PC-9 (cell line): ENCODE measurements around the gene CDC26. TPM values are rescaled to one million over a fixed set of nuclear protein-coding genes. Genes with fewer than 3 reads are reported as not detected.

ENCODE experiments used
- BruUV-seq: library from RNA; stranded (reverse); fragments of 400-500 nt; replicated peaks from 2 replicates; lab custom pipeline; 2021; lab: Mats Ljungman, UMichigan
- CTCF ChIA-PET: fragments of 300-600 bp; sonication (Branson Sonifier 250); formaldehyde crosslinking; loops from one replicate; lab custom pipeline; 2022; ENCODE audit warnings: antibody characterized with exemption; lab: Charles Lee
- POLR2A ChIA-PET: fragments of 300-600 bp; sonication (Branson Sonifier 250); formaldehyde crosslinking; loops from one replicate; lab custom pipeline; 2022; ENCODE audit warnings: antibody characterized with exemption; ENCODE audit not compliant: unreplicated experiment; lab: Charles Lee
- DNase-seq, 2 experiments: peaks; one replicate each; pipeline versions ENCODE4 v3.0.0 to v3.0.0-alpha.2; 2015 to 2022; ENCODE audit warnings: mixed read lengths in 1 of 2
- H2AFZ ChIP-seq: fragments of 200-600 bp; sonication (generic); 2 replicates; pipeline ENCODE4 v1.8.1; 2017; ENCODE audit warnings: antibody characterized with exemption
- H3F3A ChIP-seq: fragments of 200-600 bp; sonication (generic); 2 replicates; pipeline ENCODE4 v1.8.1; 2017; ENCODE audit warnings: antibody characterized with exemption, mild to moderate bottlenecking, low read depth; ENCODE audit not compliant: insufficient read depth
- H3K27ac ChIP-seq: fragments of 200-600 bp; sonication (generic); 2 replicates; pipeline ENCODE4 v1.6.1; 2016; ENCODE audit warnings: mixed run types
- H3K27me3 ChIP-seq: fragments of 200-600 bp; sonication (generic); 2 replicates; pipeline ENCODE4 v1.6.1; 2016; ENCODE audit warnings: low read depth, mixed run types; ENCODE audit not compliant: insufficient read depth
- H3K36me3 ChIP-seq: fragments of 200-600 bp; sonication (generic); 2 replicates; pipeline ENCODE4 v1.6.1; 2016; ENCODE audit warnings: low read depth, mixed run types
- H3K4me1 ChIP-seq: fragments of 200-600 bp; sonication (generic); replicated peaks from 2 replicates; pipeline ENCODE4 v1.6.1; 2016; ENCODE audit warnings: mixed run types; ENCODE audit not compliant: insufficient read depth
- H3K4me2 ChIP-seq: fragments of 200-600 bp; sonication (generic); 2 replicates; pipeline ENCODE4 v1.6.1; 2017; ENCODE audit warnings: mixed run types
- H3K4me3 ChIP-seq: fragments of 200-600 bp; sonication (generic); 2 replicates; pipeline ENCODE4 v1.6.1; 2016; ENCODE audit warnings: mixed run types
- H3K79me2 ChIP-seq: fragments of 200-600 bp; sonication (generic); 2 replicates; pipeline ENCODE4 v1.6.1; 2017; ENCODE audit warnings: low read depth, mixed run types
- H3K9me2 ChIP-seq: fragments of 200-600 bp; sonication (generic); 2 replicates; pipeline ENCODE4 v1.8.1; 2017; ENCODE audit warnings: mild to moderate bottlenecking; ENCODE audit not compliant: insufficient read depth
- H3K9me3 ChIP-seq: fragments of 200-600 bp; sonication (generic); 2 replicates; pipeline ENCODE4 v1.8.1; 2016; ENCODE audit warnings: low read depth; ENCODE audit not compliant: insufficient read depth
- H4K20me1 ChIP-seq: fragments of 200-600 bp; sonication (generic); 2 replicates; pipeline ENCODE4 v1.8.1; 2017; ENCODE audit not compliant: insufficient read depth
- CTCF ChIP-seq: fragments of 200-600 bp; sonication (generic); conservative IDR thresholded peaks from 2 replicates; pipeline ENCODE4 v1.6.1; 2017; ENCODE audit warnings: mixed run types, antibody characterized with exemption, mild to moderate bottlenecking, moderate library complexity
- EZH2 ChIP-seq: fragments of 200-600 bp; sonication (generic); IDR thresholded peaks from 2 replicates; pipeline ENCODE4 v1.8.0; 2017; ENCODE audit warnings: antibody characterized with exemption, low read depth
- intact Hi-C: fragments of 100-400 bp; cut with micrococcal nuclease; formaldehyde crosslinking; loops from one replicate; pipeline ENCODE4 v1.10.0; 2022; ENCODE audit not compliant: unreplicated experiment
- total RNA-seq: library from RNA; stranded (reverse); gene quantifications from 2 replicates; pipeline ENCODE4 v1.2.3, GENCODE V29; 2021

The CDC26 gene
- total RNA-seq, 1 experiment from 2014 or later: 43.4 TPM

- H3K9me2 ChIP-seq: no peaks in the 10 kb centered on the region
- no peak for DNase-seq
- ChIA-PET CTCF (no interaction called here), POLR2A (no interaction called here)
- no peak overlapping the region for H2AFZ ChIP-seq
- no peaks in the 10 kb centered on the region for H3K4me1 ChIP-seq
- H3K36me3 ChIP-seq: peaks cover 9% of the 10 kb centered on the region; the same call in 1 of the 2 replicates
- H3K79me2 ChIP-seq: no peaks in the 10 kb centered on the region
- no peaks in the 10 kb centered on the region for H4K20me1 ChIP-seq
- TF ChIP-seq CTCF: no peak
- no peak for TF ChIP-seq EZH2
- H3F3A ChIP-seq: no peaks in the 10 kb centered on the region; the same call in 1 of the 2 replicates
- intact Hi-C loops: no loop called here
- no peaks in the 10 kb centered on the region for H3K27me3 ChIP-seq
- no peak overlapping the region for H3K4me3 ChIP-seq
- H3K4me2 ChIP-seq: no peak overlapping the region
- H3K27ac ChIP-seq: no peak overlapping the region
- H3K9me3 ChIP-seq: no peaks in the 10 kb centered on the region
- no TSS peak for BruUV-seq
Observed at GRCh38 chr9:113266174-113266573, 9.2 kb downstream of the CDC26 start.

- CTCF ChIA-PET: no interaction called here
- no peaks in the 10 kb centered on the region for H3K79me2 ChIP-seq
- H2AFZ ChIP-seq: no peak overlapping the region
- no peaks in the 10 kb centered on the region for H3K4me1 ChIP-seq
- H3K36me3 ChIP-seq: no peaks in the 10 kb centered on the region
- BruUV-seq: no TSS peak
- no peak overlapping the region for H3K27ac ChIP-seq
- H3K27me3 ChIP-seq: no peaks in the 10 kb centered on the region
- H3K4me2 ChIP-seq: no peak overlapping the region
- no peaks in the 10 kb centered on the region for H3K9me3 ChIP-seq
- DNase-seq: no peak
- intact Hi-C loops: no loop called here
- no peaks in the 10 kb centered on the region for H3K9me2 ChIP-seq
- no peaks in the 10 kb centered on the region for H4K20me1 ChIP-seq
- POLR2A ChIA-PET: no interaction called here
- no peak for TF ChIP-seq CTCF
- TF ChIP-seq EZH2: no peak
- no peaks in the 10 kb centered on the region for H3F3A ChIP-seq
- no peak overlapping the region for H3K4me3 ChIP-seq
Observed at GRCh38 chr9:113261917-113262671, 13.3 kb downstream of the CDC26 start.

GRCh38 chr9:113258282-113258681, 17.1 kb downstream of the CDC26 start:
- H3K79me2 ChIP-seq: no peaks in the 10 kb centered on the region
- POLR2A ChIA-PET: no interaction called here
- no peak overlapping the region for H3K4me3 ChIP-seq
- TF ChIP-seq EZH2: no peak
- TF ChIP-seq CTCF: no peak
- no peaks in the 10 kb centered on the region for H3K27me3 ChIP-seq
- no TSS peak for BruUV-seq
- CTCF ChIA-PET: no interaction called here
- no peak for DNase-seq
- no peak overlapping the region for H2AFZ ChIP-seq
- intact Hi-C loops: no loop called here
- no peaks in the 10 kb centered on the region for H3K9me2 ChIP-seq
- H3K9me3 ChIP-seq: no peaks in the 10 kb centered on the region
- no peaks in the 10 kb centered on the region for H3K36me3 ChIP-seq
- no peaks in the 10 kb centered on the region for H3K4me1 ChIP-seq
- no peak overlapping the region for H3K27ac ChIP-seq
- H3K4me2 ChIP-seq: no peak overlapping the region
- H3F3A ChIP-seq: no peaks in the 10 kb centered on the region
- no peaks in the 10 kb centered on the region for H4K20me1 ChIP-seq
